Mesothelial cell of epicardium (in vitro differentiated cells): ENCODE data around the gene SOCS2. TPM values are rescaled to one million over a fixed set of nuclear protein-coding genes. Genes with fewer than 3 reads are reported as not detected.
"Not testable (repeated sequence)": the region's sequence is repeated elsewhere in the genome, so short reads cannot be mapped to it uniquely, and the experiment has no call there.

Source experiments
- DNase-seq, 2 experiments: peaks; one replicate each; pipeline ENCODE4 v3.0.0; 2021; ENCODE audit warnings: low spot score in 2 of 2; ENCODE audit not compliant: unreplicated experiment in 2 of 2
- H3K27ac Mint-ChIP-seq: 2 replicates; pipeline ENCODE4 v1.8.0; 2021; ENCODE audit warnings: mixed read lengths
- H3K27me3 Mint-ChIP-seq: 2 replicates; pipeline ENCODE4 v1.8.0; 2021; ENCODE audit warnings: low read depth, mixed read lengths
- H3K36me3 Mint-ChIP-seq: 2 replicates; pipeline ENCODE4 v1.8.0; 2021; ENCODE audit warnings: mixed read lengths
- H3K4me1 Mint-ChIP-seq: 2 replicates; pipeline ENCODE4 v1.8.0; 2021; ENCODE audit warnings: mixed read lengths
- H3K4me3 Mint-ChIP-seq: 2 replicates; pipeline ENCODE4 v1.8.0; 2021; ENCODE audit warnings: mild to moderate bottlenecking, moderate library complexity, mixed read lengths
- H3K9me3 Mint-ChIP-seq: 2 replicates; pipeline ENCODE4 v1.8.0; 2021; ENCODE audit warnings: mixed read lengths
- CTCF ChIP-seq: fragments of 200-600 bp; sonication (generic); IDR thresholded peaks from one replicate; pipeline ENCODE4 v1.5.0; 2021; ENCODE audit warnings: antibody characterized with exemption; ENCODE audit not compliant: unreplicated experiment
- total RNA-seq: library from RNA; stranded (reverse); gene quantifications from 3 replicates; pipeline ENCODE4 v1.2.1, GENCODE V29; 2021

SOCS2 gene
- total RNA-seq, 1 donor from 2014 or later = 11.8 TPM

GRCh38 chr12:93621986-93622385, 49.5 kb downstream of the SOCS2 start:
- Mint-ChIP-seq H3K27me3 (no peaks in the 10 kb centered on the region), H3K4me1 (no peaks in the 10 kb centered on the region), H3K36me3 (no peaks in the 10 kb centered on the region), H3K9me3 (no peaks in the 10 kb centered on the region), H3K27ac (no peak overlapping the region), H3K4me3 (no peak overlapping the region)
- no peak for TF ChIP-seq CTCF
- no peak for DNase-seq

DNA sequence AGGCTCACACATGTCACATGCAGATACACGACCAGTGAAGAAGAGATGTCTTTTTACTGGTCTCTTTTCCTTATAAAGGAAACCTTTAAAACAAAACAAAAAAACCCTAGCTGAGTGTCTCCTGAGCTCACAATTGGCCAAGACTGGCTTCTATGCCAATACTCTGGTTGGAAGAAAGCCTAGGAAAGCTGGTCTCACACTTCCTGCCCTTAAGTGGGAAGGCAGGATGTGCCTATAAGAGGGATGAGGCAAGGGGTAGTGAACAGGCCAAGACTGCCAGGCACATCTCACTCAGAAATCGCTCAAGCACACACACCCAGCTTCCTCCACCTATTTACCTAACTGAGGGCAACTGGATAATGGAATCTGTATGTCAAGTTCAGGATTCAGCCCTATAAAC, 50.0 kb downstream of the SOCS2 start:
- H3K36me3 Mint-ChIP-seq = no peaks in the 10 kb centered on the region
- no peak overlapping the region for H3K4me3 Mint-ChIP-seq
- no peaks in the 10 kb centered on the region for H3K9me3 Mint-ChIP-seq
- TF ChIP-seq CTCF = no peak
- no peak for DNase-seq
- H3K27me3 Mint-ChIP-seq = no peaks in the 10 kb centered on the region
- no peak overlapping the region for H3K27ac Mint-ChIP-seq
- H3K4me1 Mint-ChIP-seq = no peaks in the 10 kb centered on the region

DNA sequence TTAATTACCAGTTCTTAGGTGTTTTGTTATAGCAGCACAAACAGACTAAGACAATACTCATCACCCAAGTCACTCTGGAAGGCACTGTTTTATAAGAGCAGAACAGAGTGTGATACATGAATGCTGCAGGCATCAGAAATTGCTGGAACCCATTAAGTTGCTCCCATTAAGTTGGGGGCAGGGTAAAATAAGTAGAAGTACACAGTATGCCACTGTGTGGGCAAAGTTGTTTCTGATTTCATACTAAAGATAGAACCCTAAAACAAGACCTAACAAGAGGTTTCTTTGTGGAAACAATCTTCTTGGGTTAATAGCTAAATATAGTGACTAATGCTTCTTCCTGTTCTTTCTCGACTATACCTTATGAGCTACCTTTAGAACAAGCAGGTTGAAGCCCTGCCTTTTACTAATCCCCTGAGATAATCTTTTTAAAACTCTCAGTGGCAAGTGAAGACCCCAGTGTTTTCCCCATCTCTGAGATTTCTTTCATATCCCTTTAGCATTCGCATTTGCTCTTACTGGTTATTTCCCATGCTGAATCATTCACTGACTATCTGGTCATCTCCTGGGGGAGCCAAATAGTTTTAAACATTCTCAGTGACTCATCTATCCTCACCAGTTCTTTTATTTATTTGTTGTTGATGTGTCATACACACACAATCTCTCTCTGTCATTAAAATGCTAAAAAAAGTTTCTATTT, 52.3 kb downstream of the SOCS2 start:
- Mint-ChIP-seq H3K9me3 (peaks cover 12% of the 10 kb centered on the region), H3K27ac (no peak overlapping the region), H3K36me3 (no peaks in the 10 kb centered on the region), H3K4me1 (no peaks in the 10 kb centered on the region), H3K4me3 (no peak overlapping the region), H3K27me3 (no peaks in the 10 kb centered on the region)
- no peak for DNase-seq
- no peak for TF ChIP-seq CTCF

DNA sequence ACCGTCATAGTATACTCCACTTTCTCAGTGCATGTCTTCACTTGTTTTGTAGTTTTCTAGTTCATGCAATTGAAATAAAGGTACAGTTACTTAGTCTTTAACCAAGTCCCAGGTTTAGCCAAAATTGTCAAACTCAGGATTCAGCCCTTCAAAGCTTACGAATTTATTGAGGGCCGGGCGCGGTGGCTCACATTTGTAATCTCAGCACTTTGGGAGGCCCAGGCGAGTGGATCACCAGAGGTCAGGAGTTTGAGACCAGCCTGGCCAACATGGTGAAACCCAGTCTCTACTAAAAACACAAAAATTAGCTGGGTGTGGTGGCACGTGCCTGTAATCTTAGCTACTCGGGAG, 52.8 kb downstream of the SOCS2 start:
- not testable (repeated sequence) for H3K36me3 Mint-ChIP-seq, H3K4me3 Mint-ChIP-seq

DNA sequence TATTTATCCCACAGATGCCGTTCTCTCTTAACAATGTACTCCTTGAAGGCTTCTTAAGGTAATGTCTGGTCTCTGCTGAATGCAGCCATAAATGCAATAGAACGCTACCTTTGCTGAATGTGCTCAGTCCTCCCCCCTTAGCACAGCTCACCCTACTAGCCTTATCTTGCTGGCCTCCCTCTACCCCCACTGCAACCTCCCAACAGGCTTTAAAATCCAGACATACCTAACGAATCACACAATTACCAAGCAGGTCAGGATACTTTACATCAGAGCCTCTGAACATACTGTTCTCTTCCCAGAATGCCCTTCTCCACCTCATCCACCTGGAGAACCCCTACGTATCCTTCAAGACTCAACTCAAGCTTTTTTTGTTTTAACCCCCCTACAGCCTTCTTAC, 53.7 kb downstream of the SOCS2 start:
- Mint-ChIP-seq H3K36me3 (no peaks in the 10 kb centered on the region), H3K27me3 (no peaks in the 10 kb centered on the region), H3K9me3 (peaks cover 12% of the 10 kb centered on the region), H3K27ac (no peak overlapping the region), H3K4me3 (no peak overlapping the region), H3K4me1 (no peaks in the 10 kb centered on the region)
- no peak for TF ChIP-seq CTCF
- DNase-seq = no peak

More for the DNA sequence above, 52.8 kb downstream of the SOCS2 start:
- DNase-seq, H3K4me1 Mint-ChIP-seq, H3K27ac Mint-ChIP-seq, H3K27me3 Mint-ChIP-seq: not testable (repeated sequence)
- H3K9me3 Mint-ChIP-seq = peaks cover 12% of the 10 kb centered on the region

Other genes with a start within 250 kb of the SOCS2 start
- gene NUDT4, start 194.8 kb upstream of the SOCS2 start, total RNA-seq = 41.0 to 48.0 TPM (median 44.4 TPM) in 3 replicates
- 86.5 to 92.8 TPM (median 90.6 TPM) in 3 replicates for gene UBE2N, start 130.7 kb upstream of the SOCS2 start, total RNA-seq
- gene MRPL42, start 105.2 kb upstream of the SOCS2 start, total RNA-seq = 57.6 to 63.0 TPM (median 62.2 TPM) in 3 replicates
- 6.3 to 7.0 TPM (median 6.6 TPM) in 3 replicates for gene CRADD, start 104.7 kb downstream of the SOCS2 start, total RNA-seq